SK-N-MC (cell line): ENCODE measurements around the gene MKS1.
A peak's percentile ranks its signal among the peaks of the same experiment; 100 is the strongest.

Source experiments
- DNase-seq: peaks from one replicate; pipeline ENCODE4 v3.0.0-alpha.2; 2011; ENCODE audit warnings: low read depth, low spot score
- H3K27ac ChIP-seq: fragments of 200-600 bp; sonication (generic); 2 replicates; pipeline ENCODE4 v1.5.1; 2016; ENCODE audit warnings: mixed run types
- H3K36me3 ChIP-seq: fragments of 200-600 bp; sonication (generic); 2 replicates; pipeline ENCODE4 v1.6.1; 2017; ENCODE audit warnings: antibody characterized with exemption, low read length, mixed read lengths; ENCODE audit not compliant: insufficient read depth
- H3K4me3 ChIP-seq: fragments of 200-600 bp; sonication (generic); 2 replicates; pipeline ENCODE4 v1.5.1; 2016
- H3K9ac ChIP-seq: fragments of 200-600 bp; sonication (generic); 2 replicates; pipeline ENCODE4 v1.8.0; 2017; ENCODE audit warnings: mixed run types, mixed read lengths; ENCODE audit not compliant: insufficient read length
- H3K9me3 ChIP-seq: fragments of 200-600 bp; sonication (generic); 2 replicates; pipeline ENCODE4 v1.6.1; 2017; ENCODE audit warnings: low read depth, mild to moderate bottlenecking, antibody characterized with exemption, low read length, moderate library complexity, mixed read lengths
- EZH2 ChIP-seq: fragments of 200-600 bp; sonication (generic); IDR thresholded peaks from one replicate; pipeline ENCODE4 v1.6.1; 2017; ENCODE audit warnings: antibody characterized with exemption
- FOXP2 ChIP-seq: optimal IDR thresholded peaks from 2 replicates; pipeline ENCODE3; 2011; ENCODE audit warnings: mild to moderate bottlenecking, moderate library complexity; ENCODE audit not compliant: insufficient read depth; ENCODE audit errors: extremely low read length, control extremely low read depth
- POLR2AphosphoS5 ChIP-seq: IDR thresholded peaks from 2 replicates; pipeline ENCODE4 v1.6.1; 2012; ENCODE audit warnings: mild to moderate bottlenecking, low read depth, low read length, borderline replicate concordance

The MKS1 gene

DNA sequence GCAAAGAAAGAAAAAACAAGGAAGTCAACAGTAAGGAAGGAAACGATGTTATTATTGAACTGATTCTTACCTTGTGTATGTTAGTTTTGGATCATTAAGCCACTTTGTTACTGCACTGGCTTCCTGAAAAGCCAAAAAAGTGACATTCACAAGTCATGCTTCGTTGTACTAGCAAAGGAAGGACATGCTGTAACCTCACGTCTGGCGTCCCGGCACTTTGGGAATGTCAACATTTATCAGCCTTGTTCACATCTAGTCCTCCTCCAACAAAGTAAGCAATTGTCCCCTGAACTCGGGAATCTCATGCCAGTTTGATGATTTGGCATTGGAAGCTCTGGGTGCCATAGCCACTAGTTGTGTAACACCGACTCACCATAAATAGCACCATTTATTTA, 731 bp upstream of the MKS1 start:
- H3K9ac ChIP-seq = peak overlapping the region; percentile 69
- no peaks in the 10 kb centered on the region for H3K9me3 ChIP-seq
- DNase-seq = no peak
- H3K27ac ChIP-seq = no peak overlapping the region
- H3K4me3 ChIP-seq = peak overlapping the region; percentile 84
- TF ChIP-seq EZH2 (no peak), POLR2AphosphoS5 (no peak), FOXP2 (no peak)
- H3K36me3 ChIP-seq = no peaks in the 10 kb centered on the region

DNA sequence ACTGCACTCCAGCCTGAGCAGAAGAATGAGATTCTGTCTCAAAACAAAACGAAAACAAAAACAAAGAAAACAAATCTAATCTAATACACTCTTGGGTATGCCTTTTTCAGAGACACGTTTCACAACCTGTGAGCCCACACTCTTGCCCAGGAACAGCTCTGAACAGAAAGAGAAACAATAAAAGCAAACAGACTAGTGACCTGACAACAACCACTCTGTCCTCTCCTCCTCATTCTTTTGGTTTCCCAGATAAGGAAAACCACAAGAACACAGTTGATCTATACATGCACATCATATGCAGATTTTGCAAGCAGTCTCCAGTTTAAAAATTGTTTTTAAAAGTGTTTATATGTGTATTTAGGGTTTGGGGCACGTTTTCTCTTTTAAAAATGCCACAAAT, 1.3 kb downstream of the MKS1 start:
- H3K4me3 ChIP-seq = no peak overlapping the region
- no peak overlapping the region for H3K27ac ChIP-seq
- H3K9ac ChIP-seq = no peak overlapping the region
- no peak for DNase-seq
- H3K36me3 ChIP-seq = no peaks in the 10 kb centered on the region
- TF ChIP-seq POLR2AphosphoS5 (no peak), EZH2 (no peak), FOXP2 (no peak)
- H3K9me3 ChIP-seq = no peaks in the 10 kb centered on the region

DNA sequence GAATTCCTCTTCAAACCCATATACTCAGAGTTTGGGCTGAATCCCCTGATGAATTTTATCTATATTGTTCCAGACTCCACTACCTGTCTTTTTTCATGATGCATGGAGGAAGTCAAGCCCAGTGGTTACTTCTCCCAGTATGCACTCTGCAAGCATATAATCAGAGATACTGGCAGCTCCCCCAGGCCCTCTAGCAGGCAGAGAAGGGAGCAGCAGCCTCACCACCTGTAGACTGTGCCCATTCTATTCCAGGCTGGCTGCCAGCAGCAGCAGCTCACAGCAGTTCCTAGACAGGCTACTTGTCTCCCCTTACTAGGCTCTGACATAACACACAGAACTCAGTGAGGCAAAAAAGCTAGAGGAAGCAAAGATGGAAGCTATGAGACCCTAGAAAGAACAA, 3.4 kb downstream of the MKS1 start:
- no peaks in the 10 kb centered on the region; the same call in 1 of the 2 replicates for H3K36me3 ChIP-seq
- no peak for DNase-seq
- TF ChIP-seq POLR2AphosphoS5 = no peak
- no peak for TF ChIP-seq FOXP2
- TF ChIP-seq EZH2 = no peak
- no peak overlapping the region for H3K9ac ChIP-seq
- H3K4me3 ChIP-seq = no peak overlapping the region
- no peak overlapping the region for H3K27ac ChIP-seq
- H3K9me3 ChIP-seq = no peaks in the 10 kb centered on the region

DNA sequence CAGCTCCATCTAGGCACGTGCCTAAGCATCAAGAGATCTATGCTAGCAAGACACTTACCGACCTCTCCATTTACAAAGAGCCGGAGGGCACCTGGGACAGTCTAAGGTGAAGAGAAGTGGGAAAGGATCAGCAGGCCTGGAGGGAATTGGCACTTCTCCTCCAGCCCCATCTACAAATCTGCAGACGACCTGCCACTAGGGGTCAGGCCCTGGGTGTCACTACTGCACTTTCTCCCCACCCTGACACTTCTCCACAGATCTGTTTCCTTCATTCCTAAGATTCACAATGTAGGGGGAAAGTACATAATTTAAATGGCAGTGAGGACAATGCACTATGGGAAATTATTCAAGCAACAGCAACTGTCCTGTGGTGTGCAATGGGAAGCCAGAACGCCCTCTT, 8.1 kb downstream of the MKS1 start:
- H3K27ac ChIP-seq = no peak overlapping the region
- no peak for DNase-seq
- no peak overlapping the region for H3K4me3 ChIP-seq
- H3K36me3 ChIP-seq = peaks cover 3% of the 10 kb centered on the region; the same call in 1 of the 2 replicates
- TF ChIP-seq POLR2AphosphoS5 (no peak), FOXP2 (no peak), EZH2 (no peak)
- no peak overlapping the region for H3K9ac ChIP-seq
- no peaks in the 10 kb centered on the region for H3K9me3 ChIP-seq

DNA sequence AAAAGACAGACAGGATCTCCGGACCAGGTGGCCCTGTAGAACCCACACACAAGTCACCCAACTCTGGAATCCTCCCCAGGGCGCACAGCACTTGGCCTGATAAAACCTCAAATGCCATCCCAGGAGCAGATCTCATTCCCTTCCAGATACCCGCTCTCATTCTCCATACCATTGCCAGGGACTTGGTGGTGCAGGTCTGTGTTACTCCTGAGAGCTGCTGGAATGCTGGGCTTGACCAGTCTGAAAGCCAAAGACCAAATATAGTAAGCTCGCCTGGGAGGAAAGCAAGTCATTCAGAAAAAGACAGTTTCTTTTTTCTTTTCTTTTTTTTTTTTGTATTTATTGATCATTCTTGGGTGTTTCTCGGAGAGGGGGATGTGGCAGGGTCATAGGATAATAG, 10.7 kb downstream of the MKS1 start:
- Histone ChIP-seq H3K36me3 (peaks cover 3% of the 10 kb centered on the region; the same call in 1 of the 2 replicates), H3K9ac (no peak overlapping the region), H3K4me3 (no peak overlapping the region), H3K27ac (no peak overlapping the region), H3K9me3 (no peaks in the 10 kb centered on the region)
- no peak for TF ChIP-seq POLR2AphosphoS5
- no peak for TF ChIP-seq EZH2
- TF ChIP-seq FOXP2 = no peak
- DNase-seq = no peak

DNA sequence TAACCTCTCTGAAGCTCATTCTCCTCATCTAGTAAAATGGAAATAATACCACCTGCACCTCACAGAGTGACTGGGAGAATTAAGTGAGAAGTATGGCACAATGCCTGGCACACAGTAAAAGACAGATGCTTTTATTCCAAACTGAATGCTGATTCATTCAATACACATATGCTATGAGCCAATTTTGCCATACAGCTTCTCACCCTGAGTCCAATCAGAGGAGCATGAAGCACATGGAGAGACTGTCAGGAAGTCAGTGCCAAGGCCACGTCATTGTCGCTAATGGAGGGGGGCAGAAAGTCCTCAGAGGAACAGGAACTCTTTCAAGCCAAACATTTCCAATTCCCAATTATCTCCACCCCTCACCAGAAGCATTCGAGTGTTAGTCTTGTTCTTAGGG, 11.6 kb downstream of the MKS1 start:
- Histone ChIP-seq H3K9me3 (no peaks in the 10 kb centered on the region), H3K9ac (no peak overlapping the region), H3K36me3 (peaks cover 3% of the 10 kb centered on the region; the same call in 1 of the 2 replicates), H3K4me3 (no peak overlapping the region), H3K27ac (no peak overlapping the region)
- TF ChIP-seq FOXP2 = no peak
- no peak for TF ChIP-seq POLR2AphosphoS5
- TF ChIP-seq EZH2 = no peak
- DNase-seq = no peak

DNA sequence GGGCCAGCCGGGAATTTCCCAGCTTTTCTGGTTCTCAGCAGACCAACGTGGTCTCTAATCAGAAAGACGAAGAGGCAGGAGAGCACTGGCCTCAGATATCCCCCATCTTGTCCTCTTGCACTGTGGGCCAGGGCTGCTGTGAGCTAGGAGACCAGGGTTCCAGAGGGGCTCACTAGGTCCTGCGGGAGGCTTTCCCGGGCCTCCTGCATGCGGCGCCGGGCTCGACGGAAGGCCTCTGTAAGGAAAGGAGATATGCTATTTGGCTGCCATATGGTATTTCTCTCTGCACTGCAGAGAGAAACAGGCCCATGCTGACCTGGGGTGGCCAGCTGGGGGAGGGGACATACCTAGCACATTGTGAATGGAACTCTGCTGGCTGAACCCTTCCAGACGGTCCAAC, 13.1 kb downstream of the MKS1 start:
- Histone ChIP-seq H3K9me3 (no peaks in the 10 kb centered on the region), H3K36me3 (peaks cover 3% of the 10 kb centered on the region; the same call in 1 of the 2 replicates), H3K9ac (no peak overlapping the region), H3K4me3 (no peak overlapping the region), H3K27ac (no peak overlapping the region)
- no peak for DNase-seq
- TF ChIP-seq POLR2AphosphoS5 (no peak), EZH2 (no peak), FOXP2 (no peak)

DNA sequence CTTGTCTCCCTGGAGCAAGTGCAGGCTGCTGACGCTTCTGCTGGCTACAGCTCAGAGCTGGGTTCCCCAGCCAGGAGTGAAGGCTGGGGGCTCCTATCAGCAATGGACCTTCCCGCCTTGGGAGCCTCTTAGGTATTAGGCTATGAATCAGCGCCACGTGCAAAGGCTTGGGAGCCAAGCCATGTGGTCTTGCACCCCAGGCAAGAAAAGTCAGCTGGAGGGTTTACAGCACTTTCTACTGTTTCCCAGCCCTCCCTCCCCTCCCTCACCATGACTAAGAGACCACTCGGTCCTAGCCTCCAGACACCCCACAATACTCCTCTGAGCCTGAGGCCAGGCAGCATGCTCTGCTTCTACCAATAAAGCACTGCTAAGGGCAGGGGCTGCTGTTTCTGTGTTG, 14.3 kb downstream of the MKS1 start:
- Histone ChIP-seq H3K4me3 (no peak overlapping the region), H3K36me3 (no peaks in the 10 kb centered on the region; the same call in 1 of the 2 replicates), H3K27ac (no peak overlapping the region), H3K9me3 (no peaks in the 10 kb centered on the region), H3K9ac (no peak overlapping the region)
- TF ChIP-seq POLR2AphosphoS5 = no peak
- no peak for TF ChIP-seq EZH2
- no peak for TF ChIP-seq FOXP2
- DNase-seq = no peak

DNA sequence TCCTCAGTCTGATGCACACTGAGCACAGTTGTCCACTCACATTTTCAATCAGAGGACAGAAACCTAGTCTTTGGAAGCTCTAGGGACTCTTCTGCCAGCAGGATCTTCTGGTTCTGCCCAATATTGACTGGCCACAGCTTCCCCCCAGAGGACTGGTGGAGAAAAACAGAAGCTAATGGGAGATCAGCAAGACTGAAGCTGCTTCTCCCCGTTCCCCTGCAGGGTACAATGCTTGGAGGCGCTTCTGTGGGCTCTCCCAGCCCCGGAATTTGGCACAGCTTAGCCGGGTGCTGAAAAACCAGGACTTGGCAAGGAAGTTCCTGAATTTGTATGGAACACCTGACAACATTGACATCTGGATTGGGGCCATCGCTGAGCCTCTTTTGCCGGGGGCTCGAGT, 16.2 kb downstream of the MKS1 start:
- Histone ChIP-seq H3K9me3 (no peaks in the 10 kb centered on the region), H3K36me3 (no peaks in the 10 kb centered on the region; the same call in 1 of the 2 replicates), H3K4me3 (no peak overlapping the region), H3K9ac (no peak overlapping the region), H3K27ac (no peak overlapping the region)
- TF ChIP-seq FOXP2 = no peak
- TF ChIP-seq EZH2 = no peak
- TF ChIP-seq POLR2AphosphoS5 = no peak
- DNase-seq = no peak

DNA sequence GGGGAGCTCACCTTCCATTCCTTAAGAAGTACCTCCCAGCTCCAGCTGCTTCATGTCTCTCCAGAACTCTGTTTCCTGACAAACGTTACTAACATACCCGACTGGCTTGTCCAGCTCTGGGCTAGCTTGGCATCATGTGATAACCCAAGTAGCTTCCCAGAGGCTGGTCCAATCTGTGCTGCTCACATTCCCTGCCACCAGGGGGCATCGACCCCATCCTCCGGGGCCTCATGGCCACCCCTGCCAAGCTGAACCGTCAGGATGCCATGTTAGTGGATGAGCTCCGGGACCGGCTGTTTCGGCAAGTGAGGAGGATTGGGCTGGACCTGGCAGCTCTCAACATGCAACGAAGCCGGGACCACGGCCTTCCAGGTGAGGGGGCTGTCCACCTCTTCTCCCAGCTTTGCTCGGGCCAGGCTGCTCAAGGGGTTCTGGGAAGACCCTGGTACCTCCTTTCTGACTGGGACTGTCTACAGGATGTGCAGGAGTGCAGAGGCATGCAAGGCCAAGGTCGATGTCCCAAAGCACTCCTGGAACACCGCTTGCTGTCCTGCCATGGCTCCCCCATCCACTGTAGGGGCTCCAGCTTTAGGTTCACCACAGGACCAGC, 18.9 kb downstream of the MKS1 start:
- DNase-seq = no peak
- H3K9me3 ChIP-seq = no peaks in the 10 kb centered on the region
- H3K4me3 ChIP-seq = peak overlapping the region; percentile 42; the same call in 1 of the 2 replicates
- H3K36me3 ChIP-seq = no peaks in the 10 kb centered on the region
- no peak overlapping the region for H3K9ac ChIP-seq
- H3K27ac ChIP-seq = no peak overlapping the region
- TF ChIP-seq FOXP2 = no peak
- no peak for TF ChIP-seq POLR2AphosphoS5
- no peak for TF ChIP-seq EZH2
